ENCODE measurements around the gene LBHD2. TPM values are rescaled to one million over a fixed set of nuclear protein-coding genes. Genes with fewer than 3 reads are reported as not detected.

The LBHD2 gene
- polyA plus RNA-seq, 4 donors = not detected

Other genes starting within 250 kb of the LBHD2 start
- 10 to 100 TPM; 17.4 to 43.4 (median 38.0) TPM for gene AMN, start 161.5 kb upstream of the LBHD2 start, polyA plus RNA-seq (ENCODE audit: insufficient read length in 4 of 4)
- 10 to 100 TPM; 71.9 to 96.1 (median 82.7) TPM for gene CDC42BPB, start 26.7 kb upstream of the LBHD2 start, polyA plus RNA-seq (ENCODE audit: insufficient read length in 4 of 4)
- 1 to 10 TPM; 2.5 to 5.8 (median 3.9) TPM for gene EXOC3L4, start 10.5 kb downstream of the LBHD2 start, polyA plus RNA-seq (ENCODE audit: insufficient read length in 4 of 4)
- 10 to 100 TPM; 22.1 to 49.1 (median 37.5) TPM for gene TNFAIP2, start 39.3 kb downstream of the LBHD2 start, polyA plus RNA-seq (ENCODE audit: insufficient read length in 4 of 4)